ENCODE measurements around the gene FARP1. TPM values are rescaled to one million over a fixed set of nuclear protein-coding genes. Genes with fewer than 3 reads are reported as not detected.

The FARP1 gene
- total RNA-seq, 1 donor from 2014 or later: 36.5 TPM

DNA sequence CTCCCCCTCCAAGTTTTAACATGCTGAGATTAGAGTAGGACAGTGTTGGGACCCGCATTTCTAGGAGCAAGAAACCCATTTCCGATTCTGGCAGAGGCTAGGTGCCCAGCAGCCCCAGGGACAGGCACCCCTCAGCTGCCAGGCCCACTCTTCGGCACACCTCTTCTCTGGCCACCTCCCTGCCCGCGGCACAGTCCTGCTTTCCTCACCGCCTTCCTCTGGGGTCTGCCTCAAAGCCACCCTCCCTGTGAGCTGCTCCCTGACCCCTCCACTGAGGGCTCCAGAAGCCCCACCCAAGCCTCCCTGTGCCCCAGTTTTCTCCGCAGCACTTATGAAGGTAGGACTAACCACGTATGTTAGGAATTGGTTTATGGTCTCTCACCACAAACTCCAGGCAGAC, 354.1 kb downstream of the FARP1 start:
- peak overlapping the region; percentile 64 for H3K27ac ChIP-seq (ENCODE audit: low read depth, low read length)
- H3K9me3 ChIP-seq (ENCODE audit: control insufficient read depth in 3 of 3, low read length in 3 of 3): no peaks in the 10 kb centered on the region
- H3K4me1 ChIP-seq (ENCODE audit: control insufficient read depth in 3 of 3, insufficient read depth in 3 of 3, low read length in 3 of 3): peaks cover 19 to 30% (median 26%) of the 10 kb centered on the region in 3 donors
- peaks cover 0 to 5% (median 3%) of the 10 kb centered on the region in 3 donors for H3K36me3 ChIP-seq (ENCODE audit: control insufficient read depth in 3 of 3, insufficient read depth in 3 of 3, low read length in 3 of 3)
- H3K4me3 ChIP-seq (ENCODE audit: low read length in 3 of 3): no peak overlapping the region
- H3K9ac ChIP-seq (ENCODE audit: low read depth in 1 of 3, low read length in 3 of 3): peak overlapping the region in 1 of 3 donors; percentile 36
- H3K27me3 ChIP-seq (ENCODE audit: control insufficient read depth in 3 of 3, insufficient read depth in 3 of 3, low read length in 3 of 3): no peaks in the 10 kb centered on the region

GRCh38 chr13:98500963-98501421, 358.1 kb downstream of the FARP1 start:
- H3K4me1 ChIP-seq (ENCODE audit: control insufficient read depth in 3 of 3, insufficient read depth in 3 of 3, low read length in 3 of 3): peaks cover 38 to 43% (median 40%) of the 10 kb centered on the region in 3 donors

DNA sequence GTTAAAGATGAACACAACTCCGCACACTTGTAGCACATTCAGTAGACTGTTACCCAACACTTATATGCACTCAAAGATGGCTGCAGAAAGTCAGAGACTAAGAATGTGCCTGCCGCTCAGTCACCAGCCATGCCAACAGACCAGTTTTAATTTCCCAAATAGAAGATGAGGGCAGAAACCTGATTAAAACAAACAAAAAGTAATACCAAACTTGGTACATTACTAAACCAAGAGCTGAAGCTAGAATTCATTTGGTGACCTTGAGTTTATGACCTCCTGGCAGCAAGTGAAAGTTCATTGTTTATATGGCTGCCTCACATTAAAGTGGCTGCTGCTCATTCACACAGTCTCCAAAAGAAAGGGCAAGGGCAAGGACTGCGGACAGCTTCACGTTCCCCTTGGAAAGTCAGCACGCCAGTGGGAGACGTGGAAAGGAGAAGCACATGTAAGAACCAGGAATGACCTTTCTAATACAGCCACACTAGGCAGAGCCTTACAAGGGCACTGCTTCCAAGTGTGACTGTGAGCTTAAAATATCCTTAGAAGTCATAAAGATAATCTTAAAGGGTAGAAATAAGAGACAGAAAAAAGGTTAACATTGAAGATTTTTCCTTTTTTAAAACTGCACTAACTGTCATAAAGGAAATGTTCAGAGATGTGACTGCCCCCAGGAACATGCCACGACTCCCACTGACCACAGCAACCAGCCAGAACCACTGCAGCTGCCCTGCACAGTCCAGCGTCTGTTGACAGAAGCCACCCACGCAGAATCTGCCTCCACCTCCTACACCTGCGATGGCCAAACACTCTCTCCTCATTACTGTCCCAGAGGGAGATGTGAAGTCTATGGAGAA, 360.5 kb downstream of the FARP1 start:
- H3K36me3 ChIP-seq (ENCODE audit: control insufficient read depth in 3 of 3, insufficient read depth in 3 of 3, low read length in 3 of 3): peaks cover 0 to 5% (median 0%) of the 10 kb centered on the region in 3 donors
- no peaks in the 10 kb centered on the region for H3K27me3 ChIP-seq (ENCODE audit: control insufficient read depth in 3 of 3, insufficient read depth in 3 of 3, low read length in 3 of 3)
- peak overlapping the region in 1 of 3 donors; percentile 63 for H3K9ac ChIP-seq (ENCODE audit: low read depth in 1 of 3, low read length in 3 of 3)
- H3K27ac ChIP-seq (ENCODE audit: low read depth, low read length): peak overlapping the region; percentile 48
- peak overlapping the region; percentile 4 to 65 (median 25) for H3K4me3 ChIP-seq (ENCODE audit: low read length in 3 of 3)
- H3K9me3 ChIP-seq (ENCODE audit: control insufficient read depth in 3 of 3, low read length in 3 of 3): no peaks in the 10 kb centered on the region
- H3K4me1 ChIP-seq (ENCODE audit: control insufficient read depth in 3 of 3, insufficient read depth in 3 of 3, low read length in 3 of 3): peaks cover 41 to 48% (median 42%) of the 10 kb centered on the region in 3 donors

More at GRCh38 chr13:98500963-98501421, 358.1 kb downstream of the FARP1 start:
- H3K36me3 ChIP-seq (ENCODE audit: control insufficient read depth in 3 of 3, insufficient read depth in 3 of 3, low read length in 3 of 3): peaks cover 0 to 5% (median 3%) of the 10 kb centered on the region in 3 donors
- H3K9me3 ChIP-seq (ENCODE audit: control insufficient read depth in 3 of 3, low read length in 3 of 3): no peaks in the 10 kb centered on the region
- no peak overlapping the region for H3K4me3 ChIP-seq (ENCODE audit: low read length in 3 of 3)
- H3K27ac ChIP-seq (ENCODE audit: low read depth, low read length): no peak overlapping the region
- H3K9ac ChIP-seq (ENCODE audit: low read depth in 1 of 3, low read length in 3 of 3): no peak overlapping the region
- H3K27me3 ChIP-seq (ENCODE audit: control insufficient read depth in 3 of 3, insufficient read depth in 3 of 3, low read length in 3 of 3): no peaks in the 10 kb centered on the region

GRCh38 chr13:98504029-98504351, 361.1 kb downstream of the FARP1 start:
- Histone ChIP-seq H3K27me3 (ENCODE audit: control insufficient read depth in 3 of 3, insufficient read depth in 3 of 3, low read length in 3 of 3) (no peaks in the 10 kb centered on the region), H3K9me3 (ENCODE audit: control insufficient read depth in 3 of 3, low read length in 3 of 3) (no peaks in the 10 kb centered on the region), H3K4me3 (ENCODE audit: low read length in 3 of 3) (peak overlapping the region in 1 of 3 donors; percentile 65), H3K36me3 (ENCODE audit: control insufficient read depth in 3 of 3, insufficient read depth in 3 of 3, low read length in 3 of 3) (no peaks in the 10 kb centered on the region), H3K4me1 (ENCODE audit: control insufficient read depth in 3 of 3, insufficient read depth in 3 of 3, low read length in 3 of 3) (peaks cover 46 to 51% (median 46%) of the 10 kb centered on the region in 3 donors), H3K27ac (ENCODE audit: low read depth, low read length) (no peak overlapping the region), H3K9ac (ENCODE audit: low read depth in 1 of 3, low read length in 3 of 3) (peak overlapping the region in 1 of 3 donors; percentile 63)

DNA sequence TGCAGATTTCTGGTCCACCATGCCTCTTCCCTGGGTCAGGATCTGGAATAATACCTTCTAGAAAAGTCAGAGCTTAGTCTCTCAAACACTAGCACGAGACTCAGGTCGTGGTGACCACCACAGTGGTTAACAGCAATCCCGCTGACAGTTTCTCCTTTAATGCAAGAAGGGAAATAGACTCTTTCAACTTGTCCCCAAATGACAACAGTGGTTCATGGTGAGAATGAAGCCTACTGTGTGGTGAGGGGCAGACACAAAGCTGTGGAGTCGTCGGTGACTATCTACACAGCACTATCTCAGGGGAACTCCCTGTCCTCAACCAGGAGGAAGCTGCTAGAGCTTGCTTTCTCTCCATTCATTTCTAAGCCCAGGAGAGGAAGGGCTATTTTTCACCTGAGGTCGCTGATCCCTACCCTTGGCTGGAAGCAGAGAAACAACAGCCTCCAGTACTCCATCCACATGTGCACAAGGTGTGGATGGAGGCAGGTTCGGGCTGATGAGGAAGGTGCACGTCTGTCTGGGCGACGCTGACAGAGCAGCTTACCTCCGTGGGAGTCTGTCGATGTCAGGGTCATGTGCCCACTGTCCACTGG, 361.6 kb downstream of the FARP1 start:
- Histone ChIP-seq H3K9me3 (ENCODE audit: control insufficient read depth in 3 of 3, low read length in 3 of 3) (no peaks in the 10 kb centered on the region), H3K27ac (ENCODE audit: low read depth, low read length) (no peak overlapping the region), H3K4me3 (ENCODE audit: low read length in 3 of 3) (no peak overlapping the region), H3K36me3 (ENCODE audit: control insufficient read depth in 3 of 3, insufficient read depth in 3 of 3, low read length in 3 of 3) (no peaks in the 10 kb centered on the region), H3K27me3 (ENCODE audit: control insufficient read depth in 3 of 3, insufficient read depth in 3 of 3, low read length in 3 of 3) (no peaks in the 10 kb centered on the region), H3K9ac (ENCODE audit: low read depth in 1 of 3, low read length in 3 of 3) (no peak overlapping the region), H3K4me1 (ENCODE audit: control insufficient read depth in 3 of 3, insufficient read depth in 3 of 3, low read length in 3 of 3) (peaks cover 48 to 52% (median 49%) of the 10 kb centered on the region in 3 donors)

Small RNAs within 50 kb of the gene (small RNA-seq; reads per million reads assigned to genes)
- not detected for gene MIR3170

Other genes starting within 250 kb of the FARP1 start
- gene IPO5, start 189.4 kb upstream of the FARP1 start, total RNA-seq: 274 TPM
- not detected for gene RNF113B, start 34.2 kb downstream of the FARP1 start, total RNA-seq